Osteocyte (in vitro differentiated cells): ENCODE data around the gene GDPGP1. TPM values are rescaled to one million over a fixed set of nuclear protein-coding genes. Genes with fewer than 3 reads are reported as not detected.
A peak's percentile ranks its signal among the peaks of the same experiment; 100 is the strongest.

Experiments used
- DNase-seq: peaks from one replicate; pipeline ENCODE4 v3.0.0; 2021; ENCODE audit warnings: mixed read lengths; ENCODE audit not compliant: unreplicated experiment; ENCODE audit errors: extremely low spot score
- H3K27ac Mint-ChIP-seq: one replicate; pipeline ENCODE4 v1.8.0; 2021; ENCODE audit warnings: mild to moderate bottlenecking, mixed read lengths; ENCODE audit not compliant: unreplicated experiment
- H3K27me3 Mint-ChIP-seq: one replicate; pipeline ENCODE4 v1.8.0; 2021; ENCODE audit warnings: mixed read lengths; ENCODE audit not compliant: unreplicated experiment
- H3K36me3 Mint-ChIP-seq: one replicate; pipeline ENCODE4 v1.8.0; 2021; ENCODE audit warnings: mixed read lengths; ENCODE audit not compliant: unreplicated experiment
- H3K4me1 Mint-ChIP-seq: one replicate; pipeline ENCODE4 v1.8.0; 2021; ENCODE audit warnings: mixed read lengths; ENCODE audit not compliant: unreplicated experiment
- H3K4me3 Mint-ChIP-seq: one replicate; pipeline ENCODE4 v1.8.0; 2021; ENCODE audit warnings: mild to moderate bottlenecking, moderate library complexity, mixed read lengths; ENCODE audit not compliant: unreplicated experiment
- H3K9me3 Mint-ChIP-seq: one replicate; pipeline ENCODE4 v1.8.0; 2021; ENCODE audit warnings: mixed read lengths; ENCODE audit not compliant: unreplicated experiment
- CTCF ChIP-seq: fragments of 200-600 bp; sonication (generic); IDR thresholded peaks from 2 replicates; pipeline ENCODE4 v1.5.0; 2021; ENCODE audit warnings: antibody characterized with exemption, mild to moderate bottlenecking, moderate library complexity
- total RNA-seq: library from RNA; stranded (reverse); gene quantifications from 2 replicates; pipeline ENCODE4 v1.2.1, GENCODE V29; 2021

Gene GDPGP1
- total RNA-seq, 1 donor from 2014 or later, result 6.6 TPM

- TF ChIP-seq CTCF, result no peak
- Mint-ChIP-seq H3K9me3 (no peaks in the 10 kb centered on the region), H3K4me1 (peaks cover 12% of the 10 kb centered on the region), H3K36me3 (no peaks in the 10 kb centered on the region), H3K4me3 (no peak overlapping the region), H3K27me3 (no peaks in the 10 kb centered on the region), H3K27ac (no peak overlapping the region)
- DNase-seq, result no peak
Measured at GRCh38 chr15:90294159-90294558, 60.1 kb downstream of the GDPGP1 start.

- Mint-ChIP-seq H3K4me3 (no peak overlapping the region), H3K36me3 (no peaks in the 10 kb centered on the region), H3K9me3 (no peaks in the 10 kb centered on the region), H3K4me1 (peaks cover 12% of the 10 kb centered on the region), H3K27me3 (no peaks in the 10 kb centered on the region), H3K27ac (no peak overlapping the region)
- peak; percentile 73 for DNase-seq
- no peak for TF ChIP-seq CTCF
Measured at GRCh38 chr15:90294601-90295269, 60.7 kb downstream of the GDPGP1 start.

GRCh38 chr15:90295270-90295648 is 61.2 kb downstream of the GDPGP1 start:
- H3K27ac Mint-ChIP-seq, result no peak overlapping the region
- H3K27me3 Mint-ChIP-seq, result no peaks in the 10 kb centered on the region
- TF ChIP-seq CTCF, result no peak
- no peak overlapping the region for H3K4me3 Mint-ChIP-seq
- no peaks in the 10 kb centered on the region for H3K9me3 Mint-ChIP-seq
- no peaks in the 10 kb centered on the region for H3K36me3 Mint-ChIP-seq
- H3K4me1 Mint-ChIP-seq, result peaks cover 12% of the 10 kb centered on the region
- peak; percentile 73 for DNase-seq

Other genes with a start within 250 kb of the GDPGP1 start
- 16.3 and 24.2 TPM in 2 replicates for gene ZNF710, start 232.9 kb upstream of the GDPGP1 start, total RNA-seq
- gene IDH2, start 131.7 kb upstream of the GDPGP1 start, total RNA-seq, result 93.0 and 101 TPM in 2 replicates
- 23.3 and 26.0 TPM in 2 replicates for gene SEMA4B, start 32.9 kb upstream of the GDPGP1 start, total RNA-seq
- gene CIB1, start 268 bp upstream of the GDPGP1 start, total RNA-seq, result 33.8 and 35.9 TPM in 2 replicates
- not detected in 2 replicates for gene TTLL13, start 15.3 kb downstream of the GDPGP1 start, total RNA-seq
- 92.3 and 94.8 TPM in 2 replicates for gene NGRN, start 31.5 kb downstream of the GDPGP1 start, total RNA-seq
- gene ZNF774, start 118.1 kb downstream of the GDPGP1 start, total RNA-seq, result 1.6 and 3.1 TPM in 2 replicates
- gene IQGAP1, start 154.0 kb downstream of the GDPGP1 start, total RNA-seq, result 178 TPM in 2 replicates